HG03439 (cell line): ENCODE results near the gene MLLT6.

Source experiments
- ATAC-seq: cut with Tn5 transposase; IDR thresholded peaks from one replicate; pipeline ENCODE4 v1.9.1; 2021; ENCODE audit warnings: mild to moderate bottlenecking, moderate library complexity; ENCODE audit not compliant: unreplicated experiment

The MLLT6 gene

GRCh38 chr17:38761612-38762011 lies 56.5 kb downstream of the MLLT6 start:
- ATAC-seq, result no peak

DNA sequence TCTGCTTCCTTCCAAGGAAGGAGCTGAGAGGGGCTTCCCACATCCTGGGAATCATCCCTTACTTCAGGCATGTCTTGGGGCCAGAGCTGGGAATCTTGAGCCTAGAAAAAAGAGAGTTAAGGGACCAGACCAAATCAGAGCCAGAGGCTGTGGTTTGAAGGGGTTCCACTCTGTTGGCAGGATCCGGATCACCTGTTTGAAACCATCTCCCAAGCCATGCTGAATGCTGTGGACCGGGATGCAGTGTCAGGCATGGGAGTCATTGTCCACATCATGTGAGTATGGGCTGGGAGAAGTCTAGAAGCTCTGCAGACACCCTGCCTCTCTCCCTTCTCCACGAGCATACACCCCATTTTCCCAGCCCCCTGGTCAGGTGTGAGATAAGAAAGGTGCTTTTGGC lies 57.2 kb downstream of the MLLT6 start:
- ATAC-seq, result no peak

DNA sequence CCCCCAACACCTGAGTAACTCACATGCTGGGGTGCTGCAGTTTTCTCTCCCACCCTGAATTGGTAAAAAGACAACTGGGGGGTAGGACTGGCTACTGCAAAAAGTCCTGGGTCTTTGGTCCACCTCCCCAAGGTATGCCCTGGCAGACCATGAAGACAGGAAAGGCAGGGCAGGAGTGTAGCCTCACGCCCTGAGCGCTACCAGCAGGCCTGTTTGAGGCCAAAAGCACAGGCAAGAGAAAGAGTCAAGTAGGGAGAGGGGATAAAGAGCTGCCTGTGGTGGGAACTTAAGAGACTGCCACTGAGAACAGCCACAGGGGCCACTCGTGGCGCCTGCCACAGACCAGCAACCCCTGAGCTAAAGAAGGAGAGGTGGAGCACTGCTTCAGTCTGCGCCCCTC lies 61.3 kb downstream of the MLLT6 start:
- no peak for ATAC-seq

DNA sequence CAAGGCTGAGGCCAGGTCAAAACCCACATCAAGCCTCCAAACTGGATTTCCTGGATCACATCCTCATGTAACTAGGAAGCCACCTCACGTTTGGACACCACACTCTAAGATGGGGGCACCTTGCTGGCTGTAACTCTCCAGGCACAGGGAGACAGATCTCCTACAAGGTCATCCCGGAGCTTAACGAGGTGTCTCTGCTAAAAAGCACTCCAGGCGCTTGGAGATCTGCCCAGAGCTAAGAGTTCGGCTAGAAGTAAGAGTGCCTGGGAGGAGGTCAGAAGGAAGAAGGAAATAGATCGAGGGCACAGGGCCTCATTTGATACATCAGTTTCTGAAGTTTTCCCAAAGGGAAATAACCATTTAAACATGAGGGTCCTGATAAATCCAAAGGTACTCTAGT lies 63.3 kb downstream of the MLLT6 start:
- no peak for ATAC-seq

- ATAC-seq, result no peak
These were observed 68.2 kb downstream of the MLLT6 start for GRCh38 chr17:38773258-38773657.

- no peak for ATAC-seq
These were observed 72.7 kb downstream of the MLLT6 start for GRCh38 chr17:38777641-38778250.
